PC-3 (cell line): ENCODE results near the gene ADGRL3. TPM values are rescaled to one million over a fixed set of nuclear protein-coding genes. Genes with fewer than 3 reads are reported as not detected.
A peak's percentile ranks its signal among the peaks of the same experiment; 100 is the strongest.

Experiments
- ATAC-seq: fragments of 200-7000 bp; cut with Tn5 transposase; 2 replicates; pipeline ENCODE4 v1.9.1; 2020; ENCODE audit warnings: mild to moderate bottlenecking, moderate library complexity
- BruUV-seq: library from RNA; stranded (reverse); fragments of 400-500 nt; replicated peaks from 2 replicates; lab custom pipeline; 2021; lab: Mats Ljungman, UMichigan
- CTCF ChIA-PET: fragments of 300-600 bp; sonication (Branson Sonifier 250); formaldehyde crosslinking; loops from one replicate; lab custom pipeline; 2022; ENCODE audit warnings: antibody characterized with exemption; lab: Charles Lee
- POLR2A ChIA-PET: fragments of 300-600 bp; sonication (Branson Sonifier 250); formaldehyde crosslinking; loops from one replicate; lab custom pipeline; 2022; ENCODE audit warnings: antibody characterized with exemption; ENCODE audit not compliant: unreplicated experiment; lab: Charles Lee
- DNase-seq: peaks from one replicate; pipeline ENCODE4 v3.0.0-alpha.2; 2015
- H2AFZ ChIP-seq: fragments of 300-600 bp; sonication (generic); 2 replicates; pipeline ENCODE4 v1.6.0; 2016; ENCODE audit warnings: antibody characterized with exemption, low read length
- H3F3A ChIP-seq: fragments of 300-600 bp; sonication (generic); one replicate; pipeline ENCODE4 v1.6.0; 2017; ENCODE audit warnings: antibody characterized with exemption, low read length, control low read depth, mild to moderate bottlenecking; ENCODE audit not compliant: unreplicated experiment
- H3K27ac ChIP-seq: fragments of 300-600 bp; sonication (generic); 2 replicates; pipeline ENCODE4 v1.5.1; 2016; ENCODE audit warnings: mild to moderate bottlenecking, low read length
- H3K27me3 ChIP-seq: fragments of 300-600 bp; sonication (generic); 2 replicates; pipeline ENCODE4 v1.6.1; 2016; ENCODE audit warnings: low read length, mixed read lengths
- H3K36me3 ChIP-seq: fragments of 300-600 bp; sonication (generic); 2 replicates; pipeline ENCODE4 v1.6.1; 2016; ENCODE audit warnings: low read depth, mixed run types, low read length, mixed read lengths
- H3K4me1 ChIP-seq: fragments of 300-600 bp; sonication (generic); 2 replicates; pipeline ENCODE4 v1.5.1; 2016; ENCODE audit warnings: low read length; ENCODE audit not compliant: insufficient read depth
- H3K4me2 ChIP-seq: fragments of 300-600 bp; sonication (generic); 2 replicates; pipeline ENCODE4 v1.6.0; 2016; ENCODE audit warnings: low read length
- H3K4me3 ChIP-seq: fragments of 300-600 bp; sonication (generic); 2 replicates; pipeline ENCODE4 v1.5.1; 2016; ENCODE audit warnings: mild to moderate bottlenecking, low read length, mixed read lengths
- H3K79me2 ChIP-seq: fragments of 300-600 bp; sonication (generic); 2 replicates; pipeline ENCODE4 v1.6.1; 2017; ENCODE audit warnings: low read length, mixed read lengths
- H3K9ac ChIP-seq: fragments of 300-600 bp; sonication (generic); 2 replicates; pipeline ENCODE4 v1.6.0; 2016; ENCODE audit warnings: mild to moderate bottlenecking, low read length
- H3K9me2 ChIP-seq: fragments of 300-600 bp; sonication (generic); replicated peaks from 2 replicates; pipeline ENCODE4 v1.6.1; 2016; ENCODE audit warnings: mixed run types, low read length, mixed read lengths
- H3K9me3 ChIP-seq: fragments of 300-600 bp; sonication (generic); 2 replicates; pipeline ENCODE4 v1.6.1; 2016; ENCODE audit warnings: low read length, mixed read lengths
- H4K20me1 ChIP-seq: fragments of 300-600 bp; sonication (generic); 2 replicates; pipeline ENCODE4 v1.6.1; 2016; ENCODE audit warnings: low read length, mixed read lengths
- EZH2 ChIP-seq: fragments of 300-600 bp; sonication (generic); IDR thresholded peaks from one replicate; pipeline ENCODE4 v1.6.1; 2017; ENCODE audit warnings: antibody characterized with exemption, mild to moderate bottlenecking, low read length; ENCODE audit not compliant: unreplicated experiment
- EZH2phosphoT487 ChIP-seq: fragments of 300-600 bp; sonication (generic); IDR thresholded peaks from 2 replicates; pipeline ENCODE4 v1.6.1; 2018; ENCODE audit warnings: mild to moderate bottlenecking, antibody characterized with exemption, low read length, borderline replicate concordance
- intact Hi-C: fragments of 100-400 bp; cut with micrococcal nuclease; formaldehyde crosslinking; loops from 2 replicates; pipeline ENCODE4 v1.9.0; 2023
- total RNA-seq: library from RNA; depleted of rRNA; stranded (reverse); fragments of >200 nt; gene quantifications from 2 replicates; pipeline ENCODE4 v1.2.3, GENCODE V29; 2014
- TF ChIP-seq, protein P1 (sequence below): fragments of 300-600 bp; sonication (generic); conservative IDR thresholded peaks from 2 replicates; pipeline ENCODE4 v1.5.1; 2017; ENCODE audit warnings: antibody characterized with exemption, low read depth, mild to moderate bottlenecking, low read length

ADGRL3 gene
- total RNA-seq, 1 experiment from 2014 or later = 0.66 TPM

DNA sequence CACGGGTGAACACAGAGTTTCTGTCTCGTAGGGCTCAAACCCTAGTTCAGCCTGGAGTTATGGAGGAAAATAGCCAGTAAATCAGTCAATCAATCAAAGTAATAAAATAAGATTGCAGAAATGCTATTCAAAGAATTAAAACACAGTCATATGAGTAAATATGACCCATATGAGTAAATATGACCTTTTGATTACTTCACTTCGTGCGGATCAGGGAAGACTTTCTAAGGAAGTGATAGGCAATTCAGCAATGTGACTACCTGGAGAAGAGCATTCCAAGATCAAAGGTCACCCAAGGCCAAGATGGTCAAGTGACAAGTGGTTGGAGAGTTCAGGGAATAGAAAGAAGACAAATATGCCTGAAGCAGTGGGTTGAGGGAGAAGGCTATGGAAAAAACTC lies 722.6 kb downstream of the ADGRL3 start:
- POLR2A ChIA-PET = no interaction called here
- no peaks in the 10 kb centered on the region for H3K79me2 ChIP-seq
- no peak overlapping the region for H2AFZ ChIP-seq
- H3K9me3 ChIP-seq = no peaks in the 10 kb centered on the region
- DNase-seq (peak; percentile 95), ATAC-seq (peak; percentile 75)
- no TSS peak for BruUV-seq
- no peaks in the 10 kb centered on the region for H4K20me1 ChIP-seq
- H3K4me3 ChIP-seq = peak overlapping the region; percentile 22; the same call in 1 of the 2 replicates
- peak overlapping the region; percentile 66 for H3K4me2 ChIP-seq
- 0 out of 2 replicates have a peak, but pooled peaks cover 3% of the 10 kb centered on the region for H3K9me2 ChIP-seq
- H3K27ac ChIP-seq = peak overlapping the region; percentile 69
- intact Hi-C loops = loop anchor here (1.0 to 10.0 kb wide), 4 partner anchors 12 to 178 kb away; no protein-coding TSS in a partner anchor
- peaks cover 36% of the 10 kb centered on the region for H3K4me1 ChIP-seq
- peak overlapping the region; percentile 27 for H3K9ac ChIP-seq
- CTCF ChIA-PET = no interaction called here
- H3K36me3 ChIP-seq = no peaks in the 10 kb centered on the region
- TF ChIP-seq, protein P1, sequence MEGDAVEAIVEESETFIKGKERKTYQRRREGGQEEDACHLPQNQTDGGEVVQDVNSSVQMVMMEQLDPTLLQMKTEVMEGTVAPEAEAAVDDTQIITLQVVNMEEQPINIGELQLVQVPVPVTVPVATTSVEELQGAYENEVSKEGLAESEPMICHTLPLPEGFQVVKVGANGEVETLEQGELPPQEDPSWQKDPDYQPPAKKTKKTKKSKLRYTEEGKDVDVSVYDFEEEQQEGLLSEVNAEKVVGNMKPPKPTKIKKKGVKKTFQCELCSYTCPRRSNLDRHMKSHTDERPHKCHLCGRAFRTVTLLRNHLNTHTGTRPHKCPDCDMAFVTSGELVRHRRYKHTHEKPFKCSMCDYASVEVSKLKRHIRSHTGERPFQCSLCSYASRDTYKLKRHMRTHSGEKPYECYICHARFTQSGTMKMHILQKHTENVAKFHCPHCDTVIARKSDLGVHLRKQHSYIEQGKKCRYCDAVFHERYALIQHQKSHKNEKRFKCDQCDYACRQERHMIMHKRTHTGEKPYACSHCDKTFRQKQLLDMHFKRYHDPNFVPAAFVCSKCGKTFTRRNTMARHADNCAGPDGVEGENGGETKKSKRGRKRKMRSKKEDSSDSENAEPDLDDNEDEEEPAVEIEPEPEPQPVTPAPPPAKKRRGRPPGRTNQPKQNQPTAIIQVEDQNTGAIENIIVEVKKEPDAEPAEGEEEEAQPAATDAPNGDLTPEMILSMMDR = no peak
- TF ChIP-seq EZH2 = no peak
- no peak for TF ChIP-seq EZH2phosphoT487
- peaks cover 3% of the 10 kb centered on the region for H3F3A ChIP-seq
- no peaks in the 10 kb centered on the region for H3K27me3 ChIP-seq

DNA sequence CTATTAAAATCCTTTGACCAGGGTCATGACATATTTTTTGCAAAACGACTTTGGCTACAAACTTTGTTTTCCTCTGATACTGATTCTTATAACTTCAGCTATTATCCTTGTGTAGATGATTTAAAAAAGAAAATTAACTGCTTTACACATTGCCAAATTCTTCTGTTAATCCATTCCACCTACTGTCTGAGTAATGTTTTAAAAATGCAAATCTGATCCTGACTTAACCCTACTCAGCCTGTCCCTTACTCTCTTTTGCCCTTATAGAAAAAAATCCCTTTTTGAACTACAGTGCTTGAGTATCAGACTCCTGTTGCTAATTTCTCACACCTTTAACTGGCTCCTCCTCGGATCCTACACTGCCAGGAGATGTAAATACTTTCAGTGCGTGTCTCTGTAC lies 723.1 kb downstream of the ADGRL3 start:
- Histone ChIP-seq H3F3A (peaks cover 3% of the 10 kb centered on the region), H4K20me1 (no peaks in the 10 kb centered on the region), H3K9me3 (no peaks in the 10 kb centered on the region), H3K79me2 (no peaks in the 10 kb centered on the region), H3K4me1 (peaks cover 36% of the 10 kb centered on the region), H3K9me2 (0 out of 2 replicates have a peak, but pooled peaks cover 3% of the 10 kb centered on the region), H3K36me3 (no peaks in the 10 kb centered on the region), H3K9ac (no peak overlapping the region), H3K4me3 (no peak overlapping the region; the same call in 1 of the 2 replicates), H3K4me2 (peak overlapping the region; percentile 66), H3K27ac (peak overlapping the region; percentile 69), H2AFZ (no peak overlapping the region), H3K27me3 (no peaks in the 10 kb centered on the region)
- ChIA-PET POLR2A (no interaction called here), CTCF (no interaction called here)
- no TSS peak for BruUV-seq
- peak; percentile 63 for DNase-seq
- peak; percentile 45 for ATAC-seq
- intact Hi-C loops = loop anchor here (1.0 to 10.0 kb wide), 4 partner anchors 11 to 178 kb away; no protein-coding TSS in a partner anchor
- TF ChIP-seq, protein P1 = no peak
- no peak for TF ChIP-seq EZH2phosphoT487

DNA sequence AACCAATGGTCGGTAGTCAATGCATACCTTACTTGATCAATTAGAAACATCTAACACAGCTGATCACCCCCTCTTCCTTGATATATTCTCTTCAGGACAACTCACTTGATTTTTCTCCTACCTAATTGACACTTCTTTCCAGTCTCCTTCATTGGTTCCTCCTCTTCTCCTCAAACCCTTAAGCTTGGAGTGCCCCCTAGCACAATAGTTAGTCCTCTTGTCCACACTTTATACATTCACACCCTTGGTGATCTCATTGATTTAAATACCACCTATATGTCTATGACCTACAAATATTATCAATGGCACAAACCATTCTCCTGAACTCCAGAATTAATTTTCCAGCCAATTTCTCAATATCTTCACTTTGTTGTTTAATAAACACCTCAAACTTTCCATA lies 724.0 kb downstream of the ADGRL3 start:
- BruUV-seq = no TSS peak

More for the DNA sequence above, 724.0 kb downstream of the ADGRL3 start:
- ATAC-seq (no peak), DNase-seq (no peak)
- peaks cover 3% of the 10 kb centered on the region for H3F3A ChIP-seq
- intact Hi-C loops = loop anchor here (5.0 to 10.0 kb wide), 3 partner anchors 87 to 179 kb away; no protein-coding TSS in a partner anchor
- no peaks in the 10 kb centered on the region for H4K20me1 ChIP-seq
- CTCF ChIA-PET = no interaction called here
- H2AFZ ChIP-seq = no peak overlapping the region
- peaks cover 36% of the 10 kb centered on the region for H3K4me1 ChIP-seq
- H3K4me3 ChIP-seq = no peak overlapping the region
- no peaks in the 10 kb centered on the region for H3K79me2 ChIP-seq
- H3K9ac ChIP-seq = no peak overlapping the region
- no peaks in the 10 kb centered on the region for H3K9me3 ChIP-seq
- 0 out of 2 replicates have a peak, but pooled peaks cover 3% of the 10 kb centered on the region for H3K9me2 ChIP-seq
- TF ChIP-seq EZH2 = no peak
- TF ChIP-seq, protein P1 = peak; percentile 35; the same call in 1 of the 2 replicates
- POLR2A ChIA-PET = no interaction called here
- H3K27me3 ChIP-seq = no peaks in the 10 kb centered on the region
- no peaks in the 10 kb centered on the region for H3K36me3 ChIP-seq
- no peak overlapping the region for H3K4me2 ChIP-seq
- H3K27ac ChIP-seq = no peak overlapping the region
